Common myeloid progenitor, CD34-positive (primary cell): ENCODE data around the gene PARN.
"Not testable (repeated sequence)": the region's sequence is repeated elsewhere in the genome, so short reads cannot be mapped to it uniquely, and the experiment has no call there.

ENCODE experiments used
- CTCF ChIA-PET: fragments of 350-600 bp; sonication (Branson Sonifier 250); formaldehyde crosslinking; loops from one replicate; lab custom pipeline; 2021; ENCODE audit warnings: antibody characterized with exemption; lab: Charles Lee
- POLR2A ChIA-PET: fragments of 350-600 bp; sonication (Branson Sonifier 250); formaldehyde crosslinking; loops from one replicate; lab custom pipeline; 2021; ENCODE audit warnings: antibody characterized with exemption; lab: Charles Lee
- DNase-seq, 3 donors: peaks; one replicate each; pipeline versions ENCODE4 v3.0.0 to v3.0.0-alpha.2; 2013
- H3K27ac ChIP-seq, 2 experiments: 1 replicate in 1 of 2; 2 replicates in 1 of 2; pipeline ENCODE4 v1.7.0; 2013; ENCODE audit warnings: inconsistent platforms in 2 of 2, low read length in 2 of 2, mild to moderate bottlenecking in 2 of 2, low read depth in 1 of 2, moderate library complexity in 1 of 2; ENCODE audit not compliant: severe bottlenecking in 2 of 2, insufficient read depth in 1 of 2, poor library complexity in 1 of 2
- H3K27me3 ChIP-seq, 5 experiments: replicated peaks in 2 of 5; 1 replicate in 3 of 5; 2 replicates in 2 of 5; pipeline versions ENCODE4 v1.6.1 to v1.7.0; 2013; ENCODE audit warnings: low read length in 4 of 5, mild to moderate bottlenecking in 2 of 5, moderate library complexity in 2 of 5, inconsistent platforms in 1 of 5; ENCODE audit not compliant: insufficient read depth in 5 of 5, control insufficient read depth in 4 of 5
- H3K36me3 ChIP-seq, 4 experiments: 1 replicate in 2 of 4; 2 replicates in 2 of 4; pipeline versions ENCODE4 v1.6.1 to v1.7.0; 2013; ENCODE audit warnings: low read length in 3 of 4, control low read depth in 1 of 4, mild to moderate bottlenecking in 1 of 4; ENCODE audit not compliant: control insufficient read depth in 4 of 4, insufficient read depth in 4 of 4
- H3K4me1 ChIP-seq, 4 experiments: 1 replicate in 3 of 4; 2 replicates in 1 of 4; pipeline versions ENCODE4 v1.6.1 to v1.7.1; 2013; ENCODE audit warnings: low read length in 3 of 4, mild to moderate bottlenecking in 3 of 4, control low read depth in 1 of 4, inconsistent platforms in 1 of 4, moderate library complexity in 1 of 4; ENCODE audit not compliant: control insufficient read depth in 4 of 4, insufficient read depth in 4 of 4; ENCODE audit errors: control extremely low read depth in 1 of 4
- H3K4me3 ChIP-seq, 7 experiments: 1 replicate in 4 of 7; 2 replicates in 3 of 7; pipeline versions ENCODE4 v1.5.1 to v1.7.0; 2013; ENCODE audit warnings: mild to moderate bottlenecking in 7 of 7, low read length in 6 of 7, moderate library complexity in 6 of 7, inconsistent platforms in 2 of 7, low read depth in 2 of 7, control low read depth in 1 of 7; ENCODE audit not compliant: insufficient read depth in 4 of 7, control insufficient read depth in 1 of 7; ENCODE audit errors: extremely low read depth in 1 of 7
- H3K9me3 ChIP-seq, 5 experiments: 1 replicate in 4 of 5; 2 replicates in 1 of 5; pipeline versions ENCODE4 v1.6.1 to v1.7.1; 2013; ENCODE audit warnings: low read length in 4 of 5, mild to moderate bottlenecking in 2 of 5, inconsistent platforms in 1 of 5, low read depth in 1 of 5, moderate library complexity in 1 of 5; ENCODE audit not compliant: control insufficient read depth in 4 of 5, insufficient read depth in 2 of 5; ENCODE audit errors: control extremely low read depth in 1 of 5
- WGBS: methylation state at CpG from one replicate; pipeline ENCODE4 v1.1.5; 2013; ENCODE audit not compliant: insufficient coverage; 5-methylcytosine and 5-hydroxymethylcytosine counted together

The PARN gene

DNA sequence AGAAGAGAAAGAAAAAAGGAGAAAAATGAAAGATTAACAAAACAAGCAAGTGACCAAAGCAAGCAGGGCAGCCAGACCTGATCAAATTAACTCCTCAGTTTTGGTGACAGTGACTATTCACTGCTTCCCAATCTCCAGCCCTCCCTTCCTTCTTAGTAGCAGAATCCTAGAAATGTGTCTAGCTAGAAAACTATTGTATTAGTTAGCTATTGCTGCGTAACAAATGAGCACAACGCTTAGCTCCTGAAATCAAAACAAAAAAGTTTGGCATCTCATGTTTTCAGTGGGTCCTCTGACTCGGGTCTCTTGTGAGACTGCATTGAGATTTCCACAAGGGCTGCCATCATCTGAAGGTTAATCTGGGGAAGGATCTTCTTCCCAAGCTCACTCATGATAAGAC lies 213.9 kb downstream of the PARN start:
- Histone ChIP-seq H3K27ac (no peak overlapping the region), H3K27me3 (no peaks in the 10 kb centered on the region), H3K4me3 (no peak overlapping the region), H3K4me1 (no peaks in the 10 kb centered on the region), H3K36me3 (no peaks in the 10 kb centered on the region), H3K9me3 (no peaks in the 10 kb centered on the region)
- whole genome bisulfite sequencing, result 92% methylated on average over 3 of the region's 3 CpGs
- ChIA-PET CTCF (no interaction called here), POLR2A (no interaction called here)
- no peak for DNase-seq

DNA sequence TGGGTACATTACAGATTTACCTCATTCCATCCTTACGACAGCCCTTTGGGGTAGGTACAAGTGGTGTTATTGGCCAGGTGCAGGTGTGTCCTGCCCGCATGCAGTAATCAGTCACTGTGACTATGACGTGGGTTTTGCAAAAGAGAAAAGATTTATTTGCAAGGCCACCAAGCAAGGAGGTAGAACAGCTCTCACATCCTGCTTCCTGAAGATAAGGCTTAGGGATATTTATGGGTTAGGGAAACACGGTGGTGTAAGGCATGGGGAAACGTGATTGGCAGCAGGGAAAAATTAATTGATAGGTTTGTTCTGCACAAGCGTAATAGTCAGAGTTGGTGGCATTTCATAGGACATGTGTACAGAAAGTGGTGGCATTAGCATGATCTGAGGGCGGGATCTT lies 214.8 kb downstream of the PARN start:
- no peaks in the 10 kb centered on the region for H3K4me1 ChIP-seq

DNA sequence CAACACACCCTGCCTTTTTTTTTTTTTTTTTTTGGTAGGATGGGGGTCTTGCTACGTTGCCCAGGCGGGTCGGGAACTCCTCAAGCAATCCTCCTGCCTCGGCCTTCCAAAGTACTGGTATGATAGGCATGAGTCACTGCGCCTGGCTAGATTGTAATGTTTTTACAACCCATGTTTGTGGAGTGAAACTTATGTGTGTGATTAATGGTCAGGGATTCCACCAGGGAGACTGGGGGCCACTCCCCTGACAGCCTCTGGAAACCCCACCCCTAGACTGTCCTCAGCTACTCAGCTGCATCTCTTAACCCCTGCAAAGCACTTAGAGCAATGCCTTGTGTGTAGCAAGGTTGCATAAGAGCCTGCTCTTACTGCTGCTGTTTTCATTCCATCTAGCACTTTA lies 220.5 kb downstream of the PARN start:
- WGBS, result 95% methylated on average over 4 of the region's 5 CpGs

More for the DNA sequence above, 214.8 kb downstream of the PARN start:
- WGBS, result 8% methylated on average over 4 of the region's 7 CpGs
- no peaks in the 10 kb centered on the region for H3K9me3 ChIP-seq
- H3K27ac ChIP-seq, result no peak overlapping the region
- H3K27me3 ChIP-seq, result no peaks in the 10 kb centered on the region
- CTCF ChIA-PET, result no interaction called here
- POLR2A ChIA-PET, result no interaction called here
- peak; percentile 4 to 50 (median 13) for DNase-seq
- no peaks in the 10 kb centered on the region for H3K36me3 ChIP-seq
- H3K4me3 ChIP-seq, result no peak overlapping the region

DNA sequence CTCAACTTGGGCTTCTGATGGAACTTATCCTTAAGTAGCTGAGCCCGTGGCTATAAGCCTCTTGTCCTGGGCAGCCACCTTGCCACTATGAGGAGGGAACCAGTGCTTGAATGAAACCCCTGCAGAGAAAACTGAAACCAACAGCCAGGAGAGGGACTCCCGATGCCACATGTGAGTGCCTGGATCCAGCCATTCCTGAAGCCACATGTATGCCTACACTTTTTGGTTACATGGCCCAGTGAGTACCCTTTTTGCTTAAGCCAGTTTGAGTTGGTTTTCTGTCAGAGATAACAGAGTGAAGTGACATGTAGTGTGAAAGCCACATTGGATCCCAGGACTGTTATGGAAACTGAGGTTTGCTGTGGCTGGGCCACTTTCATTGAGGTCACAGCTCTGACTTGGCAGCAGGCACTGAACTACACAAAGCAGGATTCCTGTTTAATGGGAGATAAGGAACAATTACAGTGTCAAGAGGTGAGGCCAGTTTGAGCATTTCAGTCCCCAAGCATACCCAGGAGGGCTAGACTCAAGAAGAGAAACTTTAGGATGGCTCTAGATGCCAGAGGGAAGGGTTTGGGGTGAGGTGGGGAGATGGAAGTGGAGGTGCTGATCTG lies 222.2 kb downstream of the PARN start:
- Histone ChIP-seq H3K9me3 (no peaks in the 10 kb centered on the region), H3K27me3 (no peaks in the 10 kb centered on the region), H3K4me3 (no peak overlapping the region), H3K4me1 (no peaks in the 10 kb centered on the region), H3K36me3 (no peaks in the 10 kb centered on the region), H3K27ac (no peak overlapping the region)
- CTCF ChIA-PET, result no interaction called here
- WGBS, result 100% methylated on average over 1 of the region's 2 CpGs
- POLR2A ChIA-PET, result no interaction called here
- no peak for DNase-seq

More for the DNA sequence above, 220.5 kb downstream of the PARN start:
- Histone ChIP-seq H3K36me3 (no peaks in the 10 kb centered on the region), H3K27ac (no peak overlapping the region), H3K4me3 (no peak overlapping the region), H3K4me1 (no peaks in the 10 kb centered on the region), H3K27me3 (no peaks in the 10 kb centered on the region), H3K9me3 (no peaks in the 10 kb centered on the region)
- ChIA-PET CTCF (no interaction called here), POLR2A (interaction anchor here (0.6 kb wide), 1 partner anchor 32 kb away, joined by 4 read pairs; no protein-coding TSS in a partner anchor)
- no peak for DNase-seq

DNA sequence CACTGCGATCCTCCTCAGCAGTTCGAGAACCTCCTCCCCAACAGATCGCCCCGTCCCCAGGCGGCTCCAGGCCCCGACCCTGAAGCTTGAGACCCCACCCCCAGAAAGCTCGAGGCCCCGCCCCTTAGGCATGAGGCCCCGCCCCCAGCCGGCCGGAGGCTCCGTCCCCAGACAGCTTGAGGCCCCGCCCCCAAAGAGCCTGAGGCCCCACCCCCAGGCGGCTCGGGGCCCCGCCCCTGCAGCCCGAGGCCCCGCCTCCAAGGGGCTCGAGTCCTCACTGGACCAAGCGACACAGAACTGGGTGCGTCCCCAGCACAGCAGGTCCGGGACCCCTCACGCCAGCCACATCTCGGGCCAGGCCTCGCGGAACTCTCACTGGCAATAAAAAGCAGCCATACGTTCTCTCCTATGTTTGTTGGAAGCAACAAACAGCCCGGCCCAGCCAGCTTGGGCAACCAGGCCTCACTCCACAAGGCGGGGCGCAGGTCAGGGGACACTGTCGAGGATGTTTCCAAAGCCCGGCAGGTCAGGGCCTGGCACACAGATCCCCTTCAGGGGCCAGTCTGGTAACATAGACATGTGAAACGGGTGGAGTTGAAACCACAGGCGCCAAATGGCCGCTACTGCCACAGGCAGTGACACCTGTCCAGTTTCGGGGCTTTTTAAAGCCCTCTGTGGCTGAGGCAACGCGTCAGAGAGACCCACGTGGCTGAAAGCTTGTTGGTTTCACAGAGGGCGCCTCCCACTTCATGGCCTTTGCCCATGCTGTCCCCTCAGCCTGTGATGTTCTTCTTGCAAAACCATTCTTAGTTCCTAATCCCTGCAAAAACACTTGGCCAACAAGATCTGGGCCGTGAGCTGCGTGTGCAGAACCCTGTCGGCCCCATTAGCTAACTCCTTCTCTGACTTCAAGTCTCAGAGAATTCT lies 224.2 kb downstream of the PARN start:
- no peaks in the 10 kb centered on the region for H3K27me3 ChIP-seq
- no peak overlapping the region for H3K4me3 ChIP-seq
- ChIA-PET POLR2A (no interaction called here), CTCF (no interaction called here)
- H3K27ac ChIP-seq, result no peak overlapping the region
- no peaks in the 10 kb centered on the region for H3K36me3 ChIP-seq
- no peaks in the 10 kb centered on the region for H3K9me3 ChIP-seq
- 63% methylated on average over 30 of the region's 43 CpGs for WGBS
- peak in 1 of 3 donors; percentile 9 for DNase-seq
- H3K4me1 ChIP-seq, result no peaks in the 10 kb centered on the region

DNA sequence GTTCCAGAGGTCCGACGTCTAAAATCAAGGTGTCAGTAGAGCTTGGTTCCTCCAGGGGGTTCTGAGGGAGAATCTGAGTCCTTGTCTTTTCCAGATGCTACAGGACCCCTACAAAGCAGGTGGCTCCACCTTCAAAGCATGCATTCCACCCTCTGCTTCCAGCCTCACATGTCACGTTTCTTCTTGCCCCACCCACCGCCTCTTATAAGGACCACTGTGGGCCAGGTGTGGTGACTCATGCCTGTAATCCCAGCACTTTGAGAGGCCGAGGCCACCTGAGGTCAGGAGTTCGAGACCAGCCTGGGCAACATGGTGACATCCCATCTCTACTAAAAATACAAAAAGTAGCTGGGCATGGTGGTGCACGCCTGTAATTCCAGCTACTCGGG lies 227.1 kb downstream of the PARN start:
- DNase-seq, H3K27me3 ChIP-seq, CTCF ChIA-PET, H3K36me3 ChIP-seq, H3K27ac ChIP-seq, H3K9me3 ChIP-seq, H3K4me1 ChIP-seq, H3K4me3 ChIP-seq, POLR2A ChIA-PET: not testable (repeated sequence)
- 98% methylated on average over 8 of the region's 8 CpGs for WGBS
